Measurements from ENCODE around the gene PPFIA4. TPM values are rescaled to one million over a fixed set of nuclear protein-coding genes. Genes with fewer than 3 reads are reported as not detected.

PPFIA4 gene
- polyA plus RNA-seq (2012; rRNA removed) = 4.4 and 5.5 TPM in 2 replicates
- 1.3 and 2.0 TPM in 2 replicates for polyA plus RNA-seq (2012; cell fraction: cytosol; rRNA removed)
- 39.4 and 55.6 TPM in 2 replicates for polyA plus RNA-seq (2012; cell fraction: nucleus; rRNA removed)

DNA sequence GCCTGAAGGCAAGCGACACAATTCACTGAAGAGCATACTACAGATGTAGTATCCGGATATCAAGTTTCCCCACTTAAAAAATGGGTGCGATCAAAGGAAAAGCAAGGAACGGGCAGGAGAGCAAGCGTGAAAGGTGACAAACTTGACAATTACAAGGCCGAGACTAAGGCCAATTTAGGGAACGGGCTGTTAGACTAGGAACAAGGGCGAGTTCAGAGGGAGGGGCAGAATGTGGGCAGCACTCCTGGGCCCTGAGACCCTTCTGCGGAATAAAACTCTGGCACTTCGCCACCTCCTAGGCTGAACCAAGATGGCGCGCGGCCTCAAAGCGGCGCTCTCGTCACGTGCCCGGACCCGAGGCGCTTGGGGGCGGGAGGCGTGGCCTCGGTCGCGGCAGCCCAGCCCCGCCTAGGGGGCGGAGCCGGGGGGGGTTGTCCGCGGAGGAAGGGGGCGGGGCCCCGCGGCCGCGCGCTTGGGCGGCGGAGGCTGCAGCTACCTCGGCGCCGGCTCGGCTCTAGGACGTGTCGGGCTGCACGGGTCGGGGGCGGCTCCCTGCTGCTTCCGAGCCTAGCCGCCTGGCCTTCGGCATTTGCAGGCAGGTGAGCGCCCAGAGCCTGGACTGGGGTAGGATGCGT lies at the start of gene PPFIA4:
PPFIA4 (plus strand) TSS at position 461 of the 635 bp plus-strand sequence. CDS start 12,518 bp downstream, outside the sequence.
- Histone ChIP-seq H3K4me1 (ENCODE audit: control insufficient read depth in 1 of 2, insufficient read depth in 2 of 2, low read depth in 1 of 2, low read length in 1 of 2) (peaks cover 0 to 34% of the 10 kb centered on the region in 2 experiments; a peak in 1 of 4 replicates), H3K79me2 (ENCODE audit: insufficient read depth) (no peaks in the 10 kb centered on the region), H2AFZ (ENCODE audit: low read depth) (peak within 1 kb of the TSS; percentile 94), H3K9me3 (no peaks in the 10 kb centered on the region), H3K4me2 (peak within 1 kb of the TSS; percentile 99), H3K27me3 (ENCODE audit: insufficient read depth) (no peaks in the 10 kb centered on the region), H3F3A (replicated peaks; ENCODE audit: insufficient read depth) (peaks cover 28% of the 10 kb centered on the region), H3K27ac (ENCODE audit: low read depth in 2 of 2, low read length in 1 of 2) (peak within 1 kb of the TSS in 1 of 2 experiments; percentile 58; a peak in 1 of 4 replicates), H4K20me1 (ENCODE audit: insufficient read depth) (no peaks in the 10 kb centered on the region), H3K36me3 (replicated peaks in 1 of 2; ENCODE audit: control insufficient read depth in 1 of 2, insufficient read depth in 2 of 2, low read length in 1 of 2) (peaks cover 34 to 37% of the 10 kb centered on the region in 2 experiments), H3K9me2 (no peaks in the 10 kb centered on the region), H3K9ac (peak within 1 kb of the TSS; percentile 71), H3K4me3 (ENCODE audit: low read depth in 2 of 2, low read length in 1 of 2) (peak within 1 kb of the TSS; percentile 70 to 74)
- ChIA-PET CTCF (interaction anchor here (0.6 to 7.3 kb wide), 11 partner anchors 10 to 1591 kb away, joined by 3 to 73 read pairs (median 4); no protein-coding TSS in a partner anchor), POLR2A (interaction anchor here (1.9 kb wide), 1 partner anchor 10 kb away, joined by 7 read pairs; no protein-coding TSS in a partner anchor)
- DNase-seq = peak; percentile 99
- WGBS (ENCODE audit: low lambda C conversion rate) = 63% methylated on average over 14 of the region's 52 CpGs
- no peak for TF ChIP-seq FOXM1 (IDR thresholded peaks at IDR 0.05; ENCODE audit: low read depth)
- 0 out of 4 replicates have a peak, but pooled peaks of 1 of the 2 experiments have one; percentile 16 for TF ChIP-seq EP300 (IDR thresholded peaks at IDR 0.05; ENCODE audit: borderline replicate concordance in 1 of 2, low read depth in 1 of 2, low read length in 1 of 2)
- no peak for TF ChIP-seq RCOR1 (IDR thresholded peaks at IDR 0.05; ENCODE audit: low read length)
- TF ChIP-seq TAF1 (IDR thresholded peaks at IDR 0.05; ENCODE audit: borderline replicate concordance, low read depth, low read length) = peak; percentile 17; the same call in 1 of the 2 replicates
- TF ChIP-seq, protein P1, sequence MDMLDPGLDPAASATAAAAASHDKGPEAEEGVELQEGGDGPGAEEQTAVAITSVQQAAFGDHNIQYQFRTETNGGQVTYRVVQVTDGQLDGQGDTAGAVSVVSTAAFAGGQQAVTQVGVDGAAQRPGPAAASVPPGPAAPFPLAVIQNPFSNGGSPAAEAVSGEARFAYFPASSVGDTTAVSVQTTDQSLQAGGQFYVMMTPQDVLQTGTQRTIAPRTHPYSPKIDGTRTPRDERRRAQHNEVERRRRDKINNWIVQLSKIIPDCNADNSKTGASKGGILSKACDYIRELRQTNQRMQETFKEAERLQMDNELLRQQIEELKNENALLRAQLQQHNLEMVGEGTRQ (IDR thresholded peaks at IDR 0.05; ENCODE audit: borderline replicate concordance, low read depth, low read length) = peak; percentile 55
- TF ChIP-seq, protein P2, sequence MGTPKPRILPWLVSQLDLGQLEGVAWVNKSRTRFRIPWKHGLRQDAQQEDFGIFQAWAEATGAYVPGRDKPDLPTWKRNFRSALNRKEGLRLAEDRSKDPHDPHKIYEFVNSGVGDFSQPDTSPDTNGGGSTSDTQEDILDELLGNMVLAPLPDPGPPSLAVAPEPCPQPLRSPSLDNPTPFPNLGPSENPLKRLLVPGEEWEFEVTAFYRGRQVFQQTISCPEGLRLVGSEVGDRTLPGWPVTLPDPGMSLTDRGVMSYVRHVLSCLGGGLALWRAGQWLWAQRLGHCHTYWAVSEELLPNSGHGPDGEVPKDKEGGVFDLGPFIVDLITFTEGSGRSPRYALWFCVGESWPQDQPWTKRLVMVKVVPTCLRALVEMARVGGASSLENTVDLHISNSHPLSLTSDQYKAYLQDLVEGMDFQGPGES (IDR thresholded peaks at IDR 0.05; ENCODE audit: low read depth, low read length) = no peak
- TF ChIP-seq RAD21 (IDR thresholded peaks at IDR 0.05; ENCODE audit: low read length) = peak; percentile 45
- no peak for TF ChIP-seq FOXJ3 (CRISPR knock-in tag; IDR thresholded peaks at IDR 0.05)
- TF ChIP-seq SIN3A (IDR thresholded peaks at IDR 0.05; ENCODE audit: borderline replicate concordance, low read depth, low read length) = peak; percentile 55; the same call in 1 of the 2 replicates
- no peak for TF ChIP-seq NFIC (IDR thresholded peaks at IDR 0.05; ENCODE audit: borderline replicate concordance)
- TF ChIP-seq, protein P3, sequence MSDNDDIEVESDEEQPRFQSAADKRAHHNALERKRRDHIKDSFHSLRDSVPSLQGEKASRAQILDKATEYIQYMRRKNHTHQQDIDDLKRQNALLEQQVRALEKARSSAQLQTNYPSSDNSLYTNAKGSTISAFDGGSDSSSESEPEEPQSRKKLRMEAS (IDR thresholded peaks at IDR 0.05; ENCODE audit: low read depth) = peak; percentile 94
- TF ChIP-seq FOSL2 (IDR thresholded peaks at IDR 0.05; ENCODE audit: borderline replicate concordance, low read depth) = no peak
- TF ChIP-seq, protein P4, sequence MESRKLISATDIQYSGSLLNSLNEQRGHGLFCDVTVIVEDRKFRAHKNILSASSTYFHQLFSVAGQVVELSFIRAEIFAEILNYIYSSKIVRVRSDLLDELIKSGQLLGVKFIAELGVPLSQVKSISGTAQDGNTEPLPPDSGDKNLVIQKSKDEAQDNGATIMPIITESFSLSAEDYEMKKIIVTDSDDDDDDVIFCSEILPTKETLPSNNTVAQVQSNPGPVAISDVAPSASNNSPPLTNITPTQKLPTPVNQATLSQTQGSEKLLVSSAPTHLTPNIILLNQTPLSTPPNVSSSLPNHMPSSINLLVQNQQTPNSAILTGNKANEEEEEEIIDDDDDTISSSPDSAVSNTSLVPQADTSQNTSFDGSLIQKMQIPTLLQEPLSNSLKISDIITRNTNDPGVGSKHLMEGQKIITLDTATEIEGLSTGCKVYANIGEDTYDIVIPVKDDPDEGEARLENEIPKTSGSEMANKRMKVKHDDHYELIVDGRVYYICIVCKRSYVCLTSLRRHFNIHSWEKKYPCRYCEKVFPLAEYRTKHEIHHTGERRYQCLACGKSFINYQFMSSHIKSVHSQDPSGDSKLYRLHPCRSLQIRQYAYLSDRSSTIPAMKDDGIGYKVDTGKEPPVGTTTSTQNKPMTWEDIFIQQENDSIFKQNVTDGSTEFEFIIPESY (IDR thresholded peaks at IDR 0.05; ENCODE audit: borderline replicate concordance, low read depth) = no peak
- peak; percentile 51; the same call in 1 of the 2 replicates for TF ChIP-seq MXI1 (IDR thresholded peaks at IDR 0.05; ENCODE audit: low read depth, low read length)
- TF ChIP-seq, protein P5, sequence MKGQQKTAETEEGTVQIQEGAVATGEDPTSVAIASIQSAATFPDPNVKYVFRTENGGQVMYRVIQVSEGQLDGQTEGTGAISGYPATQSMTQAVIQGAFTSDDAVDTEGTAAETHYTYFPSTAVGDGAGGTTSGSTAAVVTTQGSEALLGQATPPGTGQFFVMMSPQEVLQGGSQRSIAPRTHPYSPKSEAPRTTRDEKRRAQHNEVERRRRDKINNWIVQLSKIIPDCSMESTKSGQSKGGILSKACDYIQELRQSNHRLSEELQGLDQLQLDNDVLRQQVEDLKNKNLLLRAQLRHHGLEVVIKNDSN (IDR thresholded peaks at IDR 0.05; ENCODE audit: borderline replicate concordance, low read depth) = peak; percentile 91
- peak; percentile 86 for TF ChIP-seq YY1 (IDR thresholded peaks at IDR 0.05; ENCODE audit: low read depth)
- no peak for TF ChIP-seq TEAD4 (IDR thresholded peaks at IDR 0.05; ENCODE audit: borderline replicate concordance, insufficient read depth)
- TF ChIP-seq, protein P6, sequence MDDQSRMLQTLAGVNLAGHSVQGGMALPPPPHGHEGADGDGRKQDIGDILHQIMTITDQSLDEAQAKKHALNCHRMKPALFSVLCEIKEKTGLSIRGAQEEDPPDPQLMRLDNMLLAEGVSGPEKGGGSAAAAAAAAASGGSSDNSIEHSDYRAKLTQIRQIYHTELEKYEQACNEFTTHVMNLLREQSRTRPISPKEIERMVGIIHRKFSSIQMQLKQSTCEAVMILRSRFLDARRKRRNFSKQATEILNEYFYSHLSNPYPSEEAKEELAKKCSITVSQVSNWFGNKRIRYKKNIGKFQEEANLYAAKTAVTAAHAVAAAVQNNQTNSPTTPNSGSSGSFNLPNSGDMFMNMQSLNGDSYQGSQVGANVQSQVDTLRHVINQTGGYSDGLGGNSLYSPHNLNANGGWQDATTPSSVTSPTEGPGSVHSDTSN (IDR thresholded peaks at IDR 0.05) = no peak
- TF ChIP-seq POLR2AphosphoS5 (IDR thresholded peaks at IDR 0.05; ENCODE audit: low read depth, low read length) = no peak
